Thyroid gland (tissue), 4 donors: ENCODE data around the gene BPNT1. TPM values are rescaled to one million over a fixed set of nuclear protein-coding genes. Genes with fewer than 3 reads are reported as not detected.

Experiments used
- DNase-seq, 2 donors: peaks; one replicate each; pipeline ENCODE4 v3.0.0-alpha.2; 2019
- H3K27ac ChIP-seq, 3 donors: fragments of 200-600 bp; sonication (generic); 1 replicate in 2 of 3; 2 replicates in 1 of 3; pipeline ENCODE4 v1.5.1; 2016 to 2019; ENCODE audit warnings: mild to moderate bottlenecking in 1 of 3, moderate library complexity in 1 of 3
- H3K27me3 ChIP-seq: fragments of 200-600 bp; sonication (generic); one replicate; pipeline ENCODE4 v1.5.1; 2019
- H3K36me3 ChIP-seq, 2 donors: fragments of 200-600 bp; sonication (generic); one replicate each; pipeline ENCODE4 v1.5.1; 2016 to 2019
- H3K4me1 ChIP-seq, 2 donors: fragments of 200-600 bp; sonication (generic); one replicate each; pipeline ENCODE4 v1.5.1; 2017 to 2019
- H3K4me3 ChIP-seq, 3 donors: fragments of 200-600 bp; sonication (generic); replicated peaks in 1 of 3; 1 replicate in 2 of 3; 2 replicates in 1 of 3; pipeline ENCODE4 v1.5.1; 2016; ENCODE audit warnings: mild to moderate bottlenecking in 1 of 3
- H3K9me3 ChIP-seq: fragments of 200-600 bp; sonication (generic); one replicate; pipeline ENCODE4 v1.5.1; 2017
- POLR2A ChIP-seq, 2 donors: fragments of 450-650 bp; IDR thresholded peaks; one replicate each; pipeline ENCODE4 v1.6.1; 2017; ENCODE audit warnings: antibody characterized with exemption in 2 of 2, mild to moderate bottlenecking in 2 of 2, moderate library complexity in 1 of 2
- WGBS, 2 donors: methylation state at CpG; one replicate each; pipeline ENCODE4 v1.1.5; 2017; 5-methylcytosine and 5-hydroxymethylcytosine counted together
- intact Hi-C: fragments of 100-400 bp; cut with DNase I; formaldehyde crosslinking; loops from one replicate; pipeline ENCODE4 v1.15.1; 2023
- total RNA-seq, 4 donors: library from RNA; depleted of rRNA; stranded (reverse); fragments of >200 nt; gene quantifications; one replicate each; pipeline ENCODE4 v1.2.3, GENCODE V29; 2016
- TF ChIP-seq, protein P1 (sequence below), 6 experiments: fragments of 200-600 bp in 3 of 6; fragments of 450-650 bp in 3 of 6; sonication (generic) in 3 of 6; IDR thresholded peaks; one replicate each; pipeline ENCODE4 v1.5.1; 2016 to 2019; ENCODE audit warnings: antibody characterized with exemption in 6 of 6, mild to moderate bottlenecking in 2 of 6, inconsistent platforms in 1 of 6, moderate library complexity in 1 of 6

Gene BPNT1
- total RNA-seq, 4 donors from 2014 or later, result 24.8 to 29.3 (median 25.1) TPM

- no peak for TF ChIP-seq POLR2A (IDR thresholded peaks at IDR 0.05)
- TF ChIP-seq, protein P1, sequence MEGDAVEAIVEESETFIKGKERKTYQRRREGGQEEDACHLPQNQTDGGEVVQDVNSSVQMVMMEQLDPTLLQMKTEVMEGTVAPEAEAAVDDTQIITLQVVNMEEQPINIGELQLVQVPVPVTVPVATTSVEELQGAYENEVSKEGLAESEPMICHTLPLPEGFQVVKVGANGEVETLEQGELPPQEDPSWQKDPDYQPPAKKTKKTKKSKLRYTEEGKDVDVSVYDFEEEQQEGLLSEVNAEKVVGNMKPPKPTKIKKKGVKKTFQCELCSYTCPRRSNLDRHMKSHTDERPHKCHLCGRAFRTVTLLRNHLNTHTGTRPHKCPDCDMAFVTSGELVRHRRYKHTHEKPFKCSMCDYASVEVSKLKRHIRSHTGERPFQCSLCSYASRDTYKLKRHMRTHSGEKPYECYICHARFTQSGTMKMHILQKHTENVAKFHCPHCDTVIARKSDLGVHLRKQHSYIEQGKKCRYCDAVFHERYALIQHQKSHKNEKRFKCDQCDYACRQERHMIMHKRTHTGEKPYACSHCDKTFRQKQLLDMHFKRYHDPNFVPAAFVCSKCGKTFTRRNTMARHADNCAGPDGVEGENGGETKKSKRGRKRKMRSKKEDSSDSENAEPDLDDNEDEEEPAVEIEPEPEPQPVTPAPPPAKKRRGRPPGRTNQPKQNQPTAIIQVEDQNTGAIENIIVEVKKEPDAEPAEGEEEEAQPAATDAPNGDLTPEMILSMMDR (IDR thresholded peaks at IDR 0.05), result no peak
- Histone ChIP-seq H3K4me3 (no peak overlapping the region), H3K9me3 (no peaks in the 10 kb centered on the region), H3K27me3 (no peaks in the 10 kb centered on the region), H3K27ac (no peak overlapping the region), H3K36me3 (peaks cover 0 to 8% of the 10 kb centered on the region in 2 donors), H3K4me1 (no peaks in the 10 kb centered on the region)
- DNase-seq, result no peak
- intact Hi-C loops, result no loop called here
- 93 to 94% methylated on average over 3 of the region's 3 CpGs for whole genome bisulfite sequencing, 2 donors
Observed at GRCh38 chr1:220127076-220127475, 37.5 kb upstream of the BPNT1 start.

GRCh38 chr1:220124542-220124941, 35.0 kb upstream of the BPNT1 start:
- no peak overlapping the region for H3K27ac ChIP-seq
- no peak overlapping the region for H3K4me3 ChIP-seq
- H3K4me1 ChIP-seq, result no peaks in the 10 kb centered on the region
- H3K9me3 ChIP-seq, result no peaks in the 10 kb centered on the region
- WGBS, 2 donors, result 48 to 59% methylated on average over 1 of the region's 1 CpG
- H3K27me3 ChIP-seq, result no peaks in the 10 kb centered on the region
- peaks cover 0 to 8% of the 10 kb centered on the region in 2 donors for H3K36me3 ChIP-seq
- no peak for DNase-seq
- TF ChIP-seq POLR2A (IDR thresholded peaks at IDR 0.05), result no peak
- TF ChIP-seq, protein P1 (IDR thresholded peaks at IDR 0.05), result no peak
- intact Hi-C loops, result no loop called here

- no peak overlapping the region for H3K27ac ChIP-seq
- H3K4me3 ChIP-seq, result no peak overlapping the region
- H3K4me1 ChIP-seq, result no peaks in the 10 kb centered on the region
- intact Hi-C loops, result no loop called here
- H3K36me3 ChIP-seq, result peaks cover 0 to 8% of the 10 kb centered on the region in 2 donors
- DNase-seq, result no peak
- TF ChIP-seq, protein P1 (IDR thresholded peaks at IDR 0.05), result peak in 2 of 6 experiments; percentile 19 to 22
- TF ChIP-seq POLR2A (IDR thresholded peaks at IDR 0.05), result no peak
- H3K9me3 ChIP-seq, result no peaks in the 10 kb centered on the region
- H3K27me3 ChIP-seq, result no peaks in the 10 kb centered on the region
Observed at GRCh38 chr1:220123889-220124288, 34.3 kb upstream of the BPNT1 start.

- Histone ChIP-seq H3K4me1 (no peaks in the 10 kb centered on the region), H3K9me3 (no peaks in the 10 kb centered on the region), H3K4me3 (no peak overlapping the region), H3K36me3 (peaks cover 0 to 8% of the 10 kb centered on the region in 2 donors), H3K27ac (no peak overlapping the region), H3K27me3 (no peaks in the 10 kb centered on the region)
- TF ChIP-seq POLR2A (IDR thresholded peaks at IDR 0.05), result no peak
- TF ChIP-seq, protein P1 (IDR thresholded peaks at IDR 0.05), result no peak
- intact Hi-C loops, result no loop called here
- no peak for DNase-seq
Observed at GRCh38 chr1:220123066-220123465, 33.5 kb upstream of the BPNT1 start.

DNA sequence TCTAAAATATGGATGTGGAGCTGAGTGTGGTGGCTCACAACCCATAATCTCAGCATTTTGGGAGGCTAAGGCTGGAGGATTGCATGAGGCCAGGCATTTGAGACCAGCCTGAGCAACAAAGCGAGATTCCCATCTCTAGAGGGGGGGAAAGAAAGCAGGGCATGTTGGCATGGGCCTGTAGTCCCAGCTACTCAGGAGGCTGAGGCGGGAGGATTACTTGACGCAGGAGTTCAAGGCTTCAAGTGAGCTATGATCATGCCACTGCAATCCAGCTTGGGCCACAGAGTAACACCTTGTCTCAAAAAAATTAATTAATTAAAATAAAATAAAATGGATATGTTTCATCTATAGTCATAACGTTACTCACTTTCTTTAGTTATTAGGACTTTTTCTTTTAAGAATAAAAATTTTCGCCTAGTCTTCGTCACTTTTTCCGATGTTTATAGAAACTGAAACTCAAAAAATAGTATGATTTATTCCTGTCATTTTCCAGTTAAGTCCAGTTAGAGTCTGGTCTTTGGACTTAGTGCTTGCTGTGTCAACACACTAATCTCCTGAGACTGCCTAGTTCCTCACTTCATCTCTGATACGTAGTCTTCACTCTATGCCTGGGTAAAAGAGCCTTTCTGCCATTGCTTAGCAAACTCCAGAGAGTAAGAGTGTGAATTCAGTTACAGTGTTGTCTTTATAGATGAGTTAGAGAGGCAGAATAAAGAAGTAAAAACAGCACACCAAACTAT, 32.4 kb upstream of the BPNT1 start:
- intact Hi-C loops, result no loop called here
- 88 to 92% methylated on average over 8 of the region's 8 CpGs for WGBS, 2 donors
- H3K27ac ChIP-seq, result no peak overlapping the region
- no peaks in the 10 kb centered on the region for H3K9me3 ChIP-seq
- no peak for DNase-seq
- H3K4me1 ChIP-seq, result no peaks in the 10 kb centered on the region
- H3K27me3 ChIP-seq, result no peaks in the 10 kb centered on the region
- TF ChIP-seq, protein P1 (IDR thresholded peaks at IDR 0.05), result no peak
- no peak for TF ChIP-seq POLR2A (IDR thresholded peaks at IDR 0.05)
- peaks cover 0 to under 1% of the 10 kb centered on the region in 2 donors for H3K36me3 ChIP-seq
- no peak overlapping the region for H3K4me3 ChIP-seq
